BE2C (cell line): Measurements from ENCODE around the gene BEST3.

Experiments used
- DNase-seq: peaks from one replicate; pipeline ENCODE4 v3.0.0-alpha.2; 2020
- H3K27me3 ChIP-seq: fragments of 250-450 bp; sonication (Bioruptor Pico); 2 replicates; pipeline ENCODE4 v1.5.1; 2020; ENCODE audit warnings: mild to moderate bottlenecking
- H3K36me3 ChIP-seq: fragments of 250-450 bp; sonication (Bioruptor Pico); 2 replicates; pipeline ENCODE4 v1.5.1; 2020; ENCODE audit warnings: mild to moderate bottlenecking
- H3K4me1 ChIP-seq: fragments of 250-450 bp; sonication (Bioruptor Pico); 2 replicates; pipeline ENCODE4 v1.5.1; 2020
- H3K4me3 ChIP-seq: 2 replicates; pipeline ENCODE4 v1.5.1; 2011; ENCODE audit warnings: low read depth, low read length
- H3K9me3 ChIP-seq: fragments of 250-450 bp; sonication (Bioruptor Pico); 2 replicates; pipeline ENCODE4 v1.5.1; 2020
- TF ChIP-seq, protein P1 (sequence below): IDR thresholded peaks from 2 replicates; pipeline ENCODE4 v1.5.1; 2012; ENCODE audit warnings: mild to moderate bottlenecking, low read depth, low read length

The BEST3 gene

DNA sequence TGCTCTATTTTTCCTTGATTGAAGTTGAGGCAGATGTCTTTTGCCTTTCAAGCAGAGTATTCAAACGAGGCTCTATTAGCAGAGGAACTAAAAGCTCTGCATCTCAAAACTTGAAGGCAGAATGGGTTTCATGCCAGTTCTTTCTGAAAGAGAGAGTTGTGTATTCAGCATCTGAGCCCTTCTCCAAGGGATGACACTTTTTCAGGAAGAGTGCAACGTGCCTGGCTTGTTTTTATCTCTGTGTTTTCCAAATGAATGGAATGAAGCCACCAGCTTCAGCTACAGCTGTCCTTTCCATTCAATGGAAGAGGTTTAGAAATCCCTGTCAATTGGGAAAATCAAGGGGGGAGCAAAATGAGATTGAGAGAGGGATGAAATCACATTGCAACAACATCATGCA is 14.6 kb downstream of the BEST3 start:
- no peak for DNase-seq
- Histone ChIP-seq H3K36me3 (no peaks in the 10 kb centered on the region), H3K27me3 (peaks cover 6% of the 10 kb centered on the region), H3K4me1 (peaks cover 4% of the 10 kb centered on the region), H3K4me3 (no peak overlapping the region), H3K9me3 (no peaks in the 10 kb centered on the region)
- TF ChIP-seq, protein P1, sequence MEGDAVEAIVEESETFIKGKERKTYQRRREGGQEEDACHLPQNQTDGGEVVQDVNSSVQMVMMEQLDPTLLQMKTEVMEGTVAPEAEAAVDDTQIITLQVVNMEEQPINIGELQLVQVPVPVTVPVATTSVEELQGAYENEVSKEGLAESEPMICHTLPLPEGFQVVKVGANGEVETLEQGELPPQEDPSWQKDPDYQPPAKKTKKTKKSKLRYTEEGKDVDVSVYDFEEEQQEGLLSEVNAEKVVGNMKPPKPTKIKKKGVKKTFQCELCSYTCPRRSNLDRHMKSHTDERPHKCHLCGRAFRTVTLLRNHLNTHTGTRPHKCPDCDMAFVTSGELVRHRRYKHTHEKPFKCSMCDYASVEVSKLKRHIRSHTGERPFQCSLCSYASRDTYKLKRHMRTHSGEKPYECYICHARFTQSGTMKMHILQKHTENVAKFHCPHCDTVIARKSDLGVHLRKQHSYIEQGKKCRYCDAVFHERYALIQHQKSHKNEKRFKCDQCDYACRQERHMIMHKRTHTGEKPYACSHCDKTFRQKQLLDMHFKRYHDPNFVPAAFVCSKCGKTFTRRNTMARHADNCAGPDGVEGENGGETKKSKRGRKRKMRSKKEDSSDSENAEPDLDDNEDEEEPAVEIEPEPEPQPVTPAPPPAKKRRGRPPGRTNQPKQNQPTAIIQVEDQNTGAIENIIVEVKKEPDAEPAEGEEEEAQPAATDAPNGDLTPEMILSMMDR, result no peak

DNA sequence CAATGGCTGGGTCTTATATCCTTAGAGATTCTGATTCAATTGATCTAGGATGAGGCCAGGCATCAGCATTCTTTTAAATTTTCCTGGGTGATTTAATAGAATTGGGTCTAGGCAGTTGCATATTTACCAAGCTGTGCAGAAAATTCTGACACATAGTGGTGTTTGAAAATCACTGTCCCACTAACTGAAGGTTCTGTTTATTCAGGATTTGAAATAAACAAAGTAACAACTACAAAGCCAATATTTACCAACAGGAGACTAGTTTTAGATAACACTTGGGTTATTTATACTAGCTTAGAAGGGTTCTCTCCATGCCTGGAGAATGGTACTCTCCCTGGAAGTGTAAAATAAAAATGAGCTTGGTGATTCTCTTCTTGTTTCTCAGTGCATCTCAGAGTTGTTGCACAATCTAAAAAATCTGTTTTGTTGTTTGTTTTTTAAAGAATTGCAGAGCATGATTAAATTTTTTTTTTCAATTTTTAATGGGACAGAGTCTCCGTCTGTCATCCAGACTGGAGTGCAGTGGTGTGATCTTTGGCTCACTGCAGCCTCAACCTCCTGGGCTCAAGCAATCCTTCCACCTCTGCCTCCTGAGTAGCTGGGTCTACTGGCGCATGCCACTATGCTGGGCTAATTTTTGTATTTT is 16.9 kb downstream of the BEST3 start:
- Histone ChIP-seq H3K4me3 (no peak overlapping the region), H3K36me3 (no peaks in the 10 kb centered on the region), H3K4me1 (no peaks in the 10 kb centered on the region), H3K27me3 (peaks cover 6% of the 10 kb centered on the region), H3K9me3 (no peaks in the 10 kb centered on the region)
- DNase-seq, result no peak
- TF ChIP-seq, protein P1, result no peak

DNA sequence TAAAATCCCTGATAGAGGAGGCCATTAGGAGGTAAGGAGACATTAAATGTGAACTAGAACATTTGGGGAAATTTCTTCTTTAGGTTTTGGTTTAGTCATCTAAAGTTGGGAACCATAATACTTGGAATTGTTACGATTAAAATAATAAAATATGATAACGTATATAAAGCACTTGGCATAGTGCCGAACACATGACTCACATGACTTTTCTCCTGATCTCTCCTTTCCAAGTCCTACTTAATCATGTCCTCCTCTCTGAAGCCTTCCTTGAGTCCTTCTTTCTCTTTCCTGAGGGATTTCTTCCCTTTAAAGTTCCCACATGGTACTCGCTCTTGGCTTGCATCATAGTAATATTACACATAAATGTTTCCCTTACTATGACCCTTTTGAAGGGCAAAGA is 20.0 kb downstream of the BEST3 start:
- no peak for DNase-seq
- TF ChIP-seq, protein P1, result no peak
- Histone ChIP-seq H3K27me3 (peaks cover 6% of the 10 kb centered on the region), H3K36me3 (no peaks in the 10 kb centered on the region), H3K9me3 (no peaks in the 10 kb centered on the region), H3K4me3 (no peak overlapping the region), H3K4me1 (no peaks in the 10 kb centered on the region)

DNA sequence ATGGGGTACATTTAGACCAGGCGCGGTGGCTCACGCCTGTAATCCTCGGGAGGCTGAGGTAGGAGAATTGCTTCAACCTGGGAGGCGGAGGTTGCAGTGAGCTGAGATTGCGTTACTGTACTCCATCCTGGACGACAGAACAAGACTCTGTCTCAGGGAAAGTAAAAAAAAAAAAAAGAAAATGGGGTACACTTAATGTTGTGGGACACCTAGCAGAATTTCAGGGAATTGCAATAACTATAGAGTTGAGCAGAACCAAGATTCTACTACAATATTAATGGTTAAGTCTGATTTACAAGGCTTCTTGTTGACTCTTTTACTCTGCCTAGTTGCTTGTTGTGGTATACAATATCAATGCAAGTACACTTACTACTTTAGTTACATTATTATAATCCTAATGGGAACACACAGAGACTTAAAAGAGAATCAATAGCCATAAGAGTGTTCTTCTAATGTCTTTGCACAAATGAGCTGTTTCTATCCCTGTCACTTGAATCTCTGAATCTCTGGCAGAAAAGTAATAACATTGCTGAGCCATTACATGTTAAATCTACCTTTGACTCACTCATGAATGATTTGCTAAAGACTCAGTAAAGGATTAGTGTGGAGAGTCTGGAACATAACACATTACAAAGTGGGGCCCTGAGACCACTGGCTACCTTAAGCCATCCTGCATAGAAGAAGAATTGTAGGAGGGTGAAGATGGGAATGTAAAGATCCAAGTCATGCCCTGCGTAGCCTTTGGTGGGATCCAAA is 22.7 kb downstream of the BEST3 start:
- H3K9me3 ChIP-seq, result no peaks in the 10 kb centered on the region
- peaks cover 3% of the 10 kb centered on the region for H3K27me3 ChIP-seq
- no peaks in the 10 kb centered on the region for H3K4me1 ChIP-seq
- TF ChIP-seq, protein P1, result no peak
- DNase-seq, result no peak
- H3K36me3 ChIP-seq, result no peaks in the 10 kb centered on the region
- no peak overlapping the region for H3K4me3 ChIP-seq

DNA sequence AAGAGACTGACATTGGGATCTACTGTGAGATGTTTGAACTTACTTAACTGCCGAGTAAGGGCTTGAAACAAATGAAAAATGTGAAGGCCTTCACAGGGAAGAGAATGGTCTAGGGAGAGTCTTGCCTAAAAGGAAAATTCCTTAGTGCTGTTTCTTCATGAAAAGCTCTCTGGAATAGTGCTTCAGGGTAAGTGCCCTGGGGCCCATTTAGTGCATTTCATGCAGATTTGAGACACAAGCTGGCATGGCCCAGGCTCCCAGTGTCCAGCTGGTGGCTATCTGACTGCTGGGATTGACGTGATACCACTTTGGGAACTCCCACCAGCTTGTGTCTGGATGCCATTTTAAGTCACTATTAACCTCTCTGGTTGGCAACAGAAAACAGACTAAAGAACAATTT is 26.9 kb downstream of the BEST3 start:
- DNase-seq, result no peak
- Histone ChIP-seq H3K9me3 (no peaks in the 10 kb centered on the region), H3K27me3 (peaks cover 3% of the 10 kb centered on the region), H3K36me3 (no peaks in the 10 kb centered on the region), H3K4me1 (no peaks in the 10 kb centered on the region), H3K4me3 (no peak overlapping the region)
- TF ChIP-seq, protein P1, result no peak

DNA sequence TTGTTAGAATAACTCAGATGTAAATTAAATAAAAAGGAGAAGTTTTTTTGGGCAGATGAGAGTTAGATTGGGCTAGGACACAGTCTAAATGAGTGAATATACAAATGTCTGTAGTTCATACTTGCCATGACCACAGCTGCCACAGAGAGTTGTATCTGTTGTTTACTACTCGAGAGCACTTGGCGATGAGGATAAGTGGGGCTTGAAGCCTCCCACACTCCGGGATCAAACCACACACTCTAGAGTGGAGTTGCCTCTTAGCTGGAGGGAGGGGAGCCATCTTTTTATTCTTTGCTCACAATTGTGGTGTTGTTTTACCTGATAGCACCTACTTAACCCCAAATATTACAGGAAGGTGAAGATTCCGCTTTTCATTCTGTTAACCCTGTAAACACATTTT is 27.5 kb downstream of the BEST3 start:
- TF ChIP-seq, protein P1, result no peak
- no peak for DNase-seq
- Histone ChIP-seq H3K4me1 (no peaks in the 10 kb centered on the region), H3K4me3 (no peak overlapping the region), H3K36me3 (no peaks in the 10 kb centered on the region), H3K9me3 (no peaks in the 10 kb centered on the region), H3K27me3 (peaks cover 3% of the 10 kb centered on the region)
